Jurkat, Clone E6-1 (cell line): Measurements from ENCODE around the gene TARBP2. TPM values are rescaled to one million over a fixed set of nuclear protein-coding genes. Genes with fewer than 3 reads are reported as not detected.
A peak's percentile ranks its signal among the peaks of the same experiment; 100 is the strongest.

ENCODE experiments used
- DNase-seq: peaks from one replicate; pipeline ENCODE4 v3.0.0-alpha.2; 2011; ENCODE audit warnings: low read depth, low spot score
- H3K4me3 ChIP-seq: 2 replicates; pipeline ENCODE4 v1.5.1; 2011; ENCODE audit warnings: mild to moderate bottlenecking, low read length, control low read depth, moderate library complexity
- polyA plus RNA-seq: library from polyadenylated mRNA; unstranded; fragments of >200 nt; gene quantifications from one replicate; pipeline ENCODE4 v1.2.1, GENCODE V29; 2012; ENCODE audit warnings: missing spikeins; ENCODE audit not compliant: insufficient read length, insufficient read depth

The TARBP2 gene
- 64.9 TPM for polyA plus RNA-seq

- peak within 1 kb of the TSS; percentile 100 for H3K4me3 ChIP-seq
- DNase-seq: peak; percentile 99
Observed at GRCh38 chr12:53500776-53501614, at the start of gene TARBP2. Gene TARBP2 (plus strand): TSS chr12:53501283. CDS start chr12:53501409, 126 bp downstream.

- DNase-seq: peak; percentile 99
- H3K4me3 ChIP-seq: peak within 1 kb of the TSS; percentile 76
Observed at GRCh38 chr12:53451661-53452158, 49.4 kb upstream of the TARBP2 start, which contains the start of gene PCBP2. Gene PCBP2 (plus strand): TSS chr12:53452102. CDS start chr12:53454801, 2,699 bp downstream.

- peak overlapping the region; percentile 76 for H3K4me3 ChIP-seq
- DNase-seq: peak; percentile 80
Observed at GRCh38 chr12:53452159-53453077, 48.7 kb upstream of the TARBP2 start.

GRCh38 chr12:53453953-53454640, 47.0 kb upstream of the TARBP2 start:
- DNase-seq: no peak
- peak overlapping the region; percentile 76; the same call in 1 of the 2 replicates for H3K4me3 ChIP-seq

- H3K4me3 ChIP-seq: no peak overlapping the region
Observed at GRCh38 chr12:53454707-53455106, 46.4 kb upstream of the TARBP2 start.

GRCh38 chr12:53456654-53457366, 44.3 kb upstream of the TARBP2 start:
- no peak for DNase-seq
- no peak overlapping the region for H3K4me3 ChIP-seq

More at GRCh38 chr12:53454707-53455106, 46.4 kb upstream of the TARBP2 start:
- DNase-seq: no peak

GRCh38 chr12:53459097-53459496, 42.0 kb upstream of the TARBP2 start:
- no peak for DNase-seq
- H3K4me3 ChIP-seq: no peak overlapping the region

- DNase-seq: no peak
- no peak overlapping the region for H3K4me3 ChIP-seq
Observed at GRCh38 chr12:53461059-53461458, 40.0 kb upstream of the TARBP2 start.

GRCh38 chr12:53461591-53461990, 39.5 kb upstream of the TARBP2 start:
- H3K4me3 ChIP-seq: no peak overlapping the region
- DNase-seq: no peak

- DNase-seq: no peak
- no peak overlapping the region for H3K4me3 ChIP-seq
Observed at GRCh38 chr12:53462935-53463334, 38.1 kb upstream of the TARBP2 start.

GRCh38 chr12:53463802-53464560, 37.1 kb upstream of the TARBP2 start:
- no peak overlapping the region for H3K4me3 ChIP-seq
- no peak for DNase-seq

GRCh38 chr12:53464685-53465418, 36.2 kb upstream of the TARBP2 start:
- DNase-seq: no peak
- no peak overlapping the region for H3K4me3 ChIP-seq

- no peak for DNase-seq
- H3K4me3 ChIP-seq: no peak overlapping the region
Observed at GRCh38 chr12:53465679-53466078, 35.4 kb upstream of the TARBP2 start.

GRCh38 chr12:53466640-53467039, 34.4 kb upstream of the TARBP2 start:
- DNase-seq: no peak
- no peak overlapping the region for H3K4me3 ChIP-seq

- H3K4me3 ChIP-seq: no peak overlapping the region
- DNase-seq: no peak
Observed at GRCh38 chr12:53467082-53467481, 34.0 kb upstream of the TARBP2 start.

GRCh38 chr12:53467880-53468279, 33.2 kb upstream of the TARBP2 start:
- DNase-seq: no peak
- no peak overlapping the region for H3K4me3 ChIP-seq

- no peak for DNase-seq
- no peak overlapping the region for H3K4me3 ChIP-seq
Observed at GRCh38 chr12:53468282-53468681, 32.8 kb upstream of the TARBP2 start.
